ENCODE results near the gene SASH3.

GRCh38 chrX:129746557-129747470 lies 32.9 kb upstream of the SASH3 start:
- TF ChIP-seq, protein P1, sequence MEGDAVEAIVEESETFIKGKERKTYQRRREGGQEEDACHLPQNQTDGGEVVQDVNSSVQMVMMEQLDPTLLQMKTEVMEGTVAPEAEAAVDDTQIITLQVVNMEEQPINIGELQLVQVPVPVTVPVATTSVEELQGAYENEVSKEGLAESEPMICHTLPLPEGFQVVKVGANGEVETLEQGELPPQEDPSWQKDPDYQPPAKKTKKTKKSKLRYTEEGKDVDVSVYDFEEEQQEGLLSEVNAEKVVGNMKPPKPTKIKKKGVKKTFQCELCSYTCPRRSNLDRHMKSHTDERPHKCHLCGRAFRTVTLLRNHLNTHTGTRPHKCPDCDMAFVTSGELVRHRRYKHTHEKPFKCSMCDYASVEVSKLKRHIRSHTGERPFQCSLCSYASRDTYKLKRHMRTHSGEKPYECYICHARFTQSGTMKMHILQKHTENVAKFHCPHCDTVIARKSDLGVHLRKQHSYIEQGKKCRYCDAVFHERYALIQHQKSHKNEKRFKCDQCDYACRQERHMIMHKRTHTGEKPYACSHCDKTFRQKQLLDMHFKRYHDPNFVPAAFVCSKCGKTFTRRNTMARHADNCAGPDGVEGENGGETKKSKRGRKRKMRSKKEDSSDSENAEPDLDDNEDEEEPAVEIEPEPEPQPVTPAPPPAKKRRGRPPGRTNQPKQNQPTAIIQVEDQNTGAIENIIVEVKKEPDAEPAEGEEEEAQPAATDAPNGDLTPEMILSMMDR (IDR thresholded peaks at IDR 0.05; ENCODE audit: low read depth, low read length) = no peak
- TF ChIP-seq EZH2phosphoT487 (IDR thresholded peaks at IDR 0.05; ENCODE audit: low read depth) = no peak

All from OCI-LY3 (cell line).